ENCODE measurements around the gene SLIT3. TPM values are rescaled to one million over a fixed set of nuclear protein-coding genes. Genes with fewer than 3 reads are reported as not detected.

Gene SLIT3
- total and polyA plus RNA-seq, 2 experiments from 2014 or later: 58.4 to 96.7 TPM

DNA sequence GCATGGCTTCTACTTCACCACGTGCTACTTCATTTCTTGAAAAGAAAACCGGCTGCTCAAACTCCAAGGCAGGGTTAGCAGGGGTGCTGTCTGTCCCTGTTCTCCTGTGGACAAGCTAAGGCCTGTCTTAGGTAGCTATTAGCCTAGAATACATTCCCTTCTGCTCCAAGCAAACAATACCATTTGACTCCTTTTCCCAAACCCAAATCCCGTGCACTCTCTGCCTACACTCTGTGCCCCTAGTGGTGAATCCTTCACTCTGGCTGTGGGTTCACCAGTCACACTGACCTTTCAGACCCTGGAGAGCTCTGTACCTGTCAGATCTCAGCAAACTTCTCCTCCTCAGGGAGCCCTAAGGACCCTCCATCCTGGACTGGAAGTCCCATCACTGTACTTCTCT is 211.6 kb downstream of the SLIT3 start:
- no peak overlapping the region for H2AFZ ChIP-seq

DNA sequence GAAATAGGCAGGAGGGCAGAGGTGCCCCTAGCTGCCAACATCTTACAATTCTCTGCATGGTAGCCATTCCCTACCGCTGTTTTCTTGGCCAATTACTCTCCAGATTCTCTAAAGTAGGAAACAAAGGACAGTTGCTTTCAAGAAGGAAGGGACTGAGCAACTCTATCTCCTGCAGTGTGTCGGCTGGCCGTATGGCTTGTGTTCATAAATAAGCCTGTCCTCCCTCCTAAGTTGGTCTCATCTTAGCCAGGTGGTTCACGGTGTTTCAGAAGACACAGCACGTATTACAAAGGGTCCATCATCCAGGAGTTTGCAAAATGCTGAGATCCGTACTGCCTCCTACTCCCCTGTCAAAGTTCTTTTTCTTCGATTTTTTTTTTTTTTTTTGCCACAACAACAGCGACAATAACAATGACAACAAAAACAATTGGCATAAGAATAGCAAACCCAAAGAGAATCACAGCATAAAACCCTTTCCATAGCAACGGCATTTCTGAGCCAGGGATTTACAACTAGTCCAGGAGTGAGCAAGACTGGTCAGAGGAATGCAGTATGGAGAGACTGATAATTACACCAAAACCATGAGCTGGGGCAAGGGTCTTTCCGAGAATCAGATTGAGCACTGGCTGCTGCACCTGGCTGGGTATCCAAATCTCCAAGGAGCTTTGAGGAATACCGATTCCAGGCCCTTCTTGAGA is 212.8 kb downstream of the SLIT3 start:
- no peak for DNase-seq (ENCODE audit: low spot score)
- Histone ChIP-seq H4K20me1 (ENCODE audit: insufficient read depth, poor library complexity, severe bottlenecking) (no peaks in the 10 kb centered on the region), H3K9me2 (replicated peaks; ENCODE audit: insufficient read depth) (no peaks in the 10 kb centered on the region), H3K36me3 (replicated peaks; ENCODE audit: insufficient read depth, low read depth) (no peaks in the 10 kb centered on the region), H3K79me2 (peaks cover 3% of the 10 kb centered on the region), H3K4me3 (no peak overlapping the region), H3K4me2 (no peak overlapping the region), H2AFZ (no peak overlapping the region), H3K4me1 (ENCODE audit: insufficient read depth) (peaks cover 11% of the 10 kb centered on the region), H3K9me3 (ENCODE audit: low read depth) (no peaks in the 10 kb centered on the region), H3K27me3 (no peaks in the 10 kb centered on the region), H3K27ac (no peak overlapping the region)
- no peak for TF ChIP-seq EZH2 (IDR thresholded peaks at IDR 0.05; ENCODE audit: borderline replicate concordance)
- TF ChIP-seq, protein P1, sequence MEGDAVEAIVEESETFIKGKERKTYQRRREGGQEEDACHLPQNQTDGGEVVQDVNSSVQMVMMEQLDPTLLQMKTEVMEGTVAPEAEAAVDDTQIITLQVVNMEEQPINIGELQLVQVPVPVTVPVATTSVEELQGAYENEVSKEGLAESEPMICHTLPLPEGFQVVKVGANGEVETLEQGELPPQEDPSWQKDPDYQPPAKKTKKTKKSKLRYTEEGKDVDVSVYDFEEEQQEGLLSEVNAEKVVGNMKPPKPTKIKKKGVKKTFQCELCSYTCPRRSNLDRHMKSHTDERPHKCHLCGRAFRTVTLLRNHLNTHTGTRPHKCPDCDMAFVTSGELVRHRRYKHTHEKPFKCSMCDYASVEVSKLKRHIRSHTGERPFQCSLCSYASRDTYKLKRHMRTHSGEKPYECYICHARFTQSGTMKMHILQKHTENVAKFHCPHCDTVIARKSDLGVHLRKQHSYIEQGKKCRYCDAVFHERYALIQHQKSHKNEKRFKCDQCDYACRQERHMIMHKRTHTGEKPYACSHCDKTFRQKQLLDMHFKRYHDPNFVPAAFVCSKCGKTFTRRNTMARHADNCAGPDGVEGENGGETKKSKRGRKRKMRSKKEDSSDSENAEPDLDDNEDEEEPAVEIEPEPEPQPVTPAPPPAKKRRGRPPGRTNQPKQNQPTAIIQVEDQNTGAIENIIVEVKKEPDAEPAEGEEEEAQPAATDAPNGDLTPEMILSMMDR (IDR thresholded peaks at IDR 0.05; ENCODE audit: poor library complexity): no peak
- no peak for TF ChIP-seq EZH2phosphoT487 (IDR thresholded peaks at IDR 0.05; ENCODE audit: low read depth, severe bottlenecking, unreplicated experiment)
- 87% methylated on average over 11 of the region's 11 CpGs for WGBS (ENCODE audit: low lambda C conversion rate, missing lambda C conversion rate)

More for the DNA sequence above, 211.6 kb downstream of the SLIT3 start:
- H3K9me2 ChIP-seq (replicated peaks; ENCODE audit: insufficient read depth): no peaks in the 10 kb centered on the region
- TF ChIP-seq EZH2 (IDR thresholded peaks at IDR 0.05; ENCODE audit: borderline replicate concordance) (no peak), EZH2phosphoT487 (IDR thresholded peaks at IDR 0.05; ENCODE audit: low read depth, severe bottlenecking, unreplicated experiment) (no peak)
- TF ChIP-seq, protein P1 (IDR thresholded peaks at IDR 0.05; ENCODE audit: poor library complexity): no peak
- H3K36me3 ChIP-seq (replicated peaks; ENCODE audit: insufficient read depth, low read depth): no peaks in the 10 kb centered on the region
- peaks cover 3% of the 10 kb centered on the region for H3K79me2 ChIP-seq
- H4K20me1 ChIP-seq (ENCODE audit: insufficient read depth, poor library complexity, severe bottlenecking): no peaks in the 10 kb centered on the region
- 93% methylated on average over 3 of the region's 3 CpGs for WGBS (ENCODE audit: low lambda C conversion rate, missing lambda C conversion rate)
- no peak for DNase-seq (ENCODE audit: low spot score)
- no peak overlapping the region for H3K4me2 ChIP-seq
- H3K27ac ChIP-seq: no peak overlapping the region
- no peaks in the 10 kb centered on the region for H3K27me3 ChIP-seq
- no peaks in the 10 kb centered on the region for H3K9me3 ChIP-seq (ENCODE audit: low read depth)
- peaks cover 11% of the 10 kb centered on the region for H3K4me1 ChIP-seq (ENCODE audit: insufficient read depth)
- H3K4me3 ChIP-seq: no peak overlapping the region

DNA sequence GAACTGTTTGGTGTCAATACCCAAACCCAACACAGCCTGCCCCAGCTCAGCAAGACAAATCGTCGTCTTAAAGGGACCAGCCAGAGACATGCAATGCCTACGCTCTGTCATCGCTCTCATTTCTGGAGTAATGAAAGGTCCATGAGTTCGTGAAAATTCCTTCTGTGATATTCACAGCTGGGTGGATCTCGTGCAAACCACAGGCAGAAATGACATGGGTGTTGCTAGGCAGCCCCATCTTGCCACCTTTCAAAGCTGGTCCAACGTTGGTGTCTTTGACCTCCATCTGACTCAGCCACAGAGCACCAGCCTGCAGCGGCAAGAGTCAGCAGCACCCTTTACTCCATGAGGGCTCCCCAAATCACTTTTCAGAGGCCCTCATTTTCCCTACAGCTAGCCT is 215.3 kb downstream of the SLIT3 start:
- TF ChIP-seq EZH2phosphoT487 (IDR thresholded peaks at IDR 0.05; ENCODE audit: low read depth, severe bottlenecking, unreplicated experiment): no peak
- TF ChIP-seq, protein P1 (IDR thresholded peaks at IDR 0.05; ENCODE audit: poor library complexity): no peak
- TF ChIP-seq EZH2 (IDR thresholded peaks at IDR 0.05; ENCODE audit: borderline replicate concordance): no peak
- Histone ChIP-seq H3K27ac (no peak overlapping the region), H3K9me2 (replicated peaks; ENCODE audit: insufficient read depth) (no peaks in the 10 kb centered on the region), H3K4me3 (no peak overlapping the region), H3K27me3 (no peaks in the 10 kb centered on the region), H2AFZ (no peak overlapping the region), H4K20me1 (ENCODE audit: insufficient read depth, poor library complexity, severe bottlenecking) (peaks cover 2% of the 10 kb centered on the region), H3K4me2 (no peak overlapping the region), H3K36me3 (replicated peaks; ENCODE audit: insufficient read depth, low read depth) (no peaks in the 10 kb centered on the region), H3K79me2 (peaks cover 3% of the 10 kb centered on the region), H3K4me1 (ENCODE audit: insufficient read depth) (peaks cover 21% of the 10 kb centered on the region), H3K9me3 (ENCODE audit: low read depth) (no peaks in the 10 kb centered on the region)
- WGBS (ENCODE audit: low lambda C conversion rate, missing lambda C conversion rate): 85% methylated on average over 8 of the region's 8 CpGs
- no peak for DNase-seq (ENCODE audit: low spot score)
